ENCODE data around the gene ACVR1B. TPM values are rescaled to one million over a fixed set of nuclear protein-coding genes. Genes with fewer than 3 reads are reported as not detected.

The ACVR1B gene
- total RNA-seq, 1 experiment from 2014 or later, result 16.1 TPM

DNA sequence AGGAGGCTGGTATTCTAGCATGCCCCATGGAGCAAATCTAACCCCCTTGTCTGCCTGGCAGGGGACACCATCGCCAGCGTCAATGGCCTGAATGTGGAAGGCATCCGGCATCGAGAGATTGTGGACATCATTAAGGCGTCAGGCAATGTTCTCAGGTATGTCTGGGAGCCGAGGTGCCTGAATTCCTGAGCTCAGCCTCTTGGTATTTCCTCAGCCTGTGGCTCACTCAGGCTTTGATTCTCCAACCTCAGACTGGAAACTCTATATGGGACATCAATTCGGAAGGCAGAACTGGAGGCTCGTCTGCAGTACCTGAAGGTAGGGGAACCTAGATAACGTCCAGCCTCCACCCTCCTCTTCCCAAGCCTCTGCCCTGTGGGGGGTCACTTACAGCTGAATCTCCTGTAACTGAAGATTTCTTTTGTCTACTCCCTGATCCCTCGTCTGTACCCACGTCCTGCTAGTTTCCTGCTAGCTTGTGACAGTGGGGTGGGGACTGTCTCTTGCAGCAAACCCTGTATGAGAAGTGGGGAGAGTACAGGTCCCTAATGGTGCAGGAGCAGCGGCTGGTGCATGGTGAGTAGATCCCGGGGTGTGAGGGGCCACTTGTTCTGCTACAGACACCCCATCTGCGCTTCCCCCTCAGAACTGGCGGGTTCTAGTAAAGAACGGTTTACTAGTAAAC lies 62.3 kb downstream of the ACVR1B start:
- TF ChIP-seq CTCF (IDR thresholded peaks at IDR 0.05; ENCODE audit: unreplicated experiment), result no peak
- POLR2A ChIA-PET, result no interaction called here
- H3K4me3 Mint-ChIP-seq (ENCODE audit: unreplicated experiment), result no peak overlapping the region

GRCh38 chr12:52014567-52015530 lies 63.4 kb downstream of the ACVR1B start:
- Mint-ChIP-seq H3K27me3 (ENCODE audit: insufficient read depth, unreplicated experiment) (peaks cover 13% of the 10 kb centered on the region), H3K4me1 (ENCODE audit: insufficient read depth, unreplicated experiment) (no peaks in the 10 kb centered on the region), H3K27ac (ENCODE audit: low read depth, unreplicated experiment) (no peak overlapping the region), H3K9me3 (ENCODE audit: unreplicated experiment) (no peaks in the 10 kb centered on the region), H3K36me3 (ENCODE audit: insufficient read depth, unreplicated experiment) (no peaks in the 10 kb centered on the region), H3K4me3 (ENCODE audit: unreplicated experiment) (no peak overlapping the region)
- no peak for DNase-seq (ENCODE audit: unreplicated experiment)
- TF ChIP-seq CTCF (IDR thresholded peaks at IDR 0.05; ENCODE audit: unreplicated experiment), result no peak
- CTCF ChIA-PET, result interaction anchor here (0.5 to 8.2 kb wide), 6 partner anchors 10 to 92 kb away, joined by 3 to 48 read pairs (median 4); no protein-coding TSS in a partner anchor
- intact Hi-C loops (cut with micrococcal nuclease), result no loop called here
- POLR2A ChIA-PET, result no interaction called here
- no TSS peak for BruUV-seq (replicated peaks)

More for the DNA sequence above, 62.3 kb downstream of the ACVR1B start:
- no peak for DNase-seq (ENCODE audit: unreplicated experiment)
- Mint-ChIP-seq H3K9me3 (ENCODE audit: unreplicated experiment) (no peaks in the 10 kb centered on the region), H3K27me3 (ENCODE audit: insufficient read depth, unreplicated experiment) (peaks cover 11% of the 10 kb centered on the region), H3K4me1 (ENCODE audit: insufficient read depth, unreplicated experiment) (no peaks in the 10 kb centered on the region), H3K27ac (ENCODE audit: low read depth, unreplicated experiment) (no peak overlapping the region), H3K36me3 (ENCODE audit: insufficient read depth, unreplicated experiment) (no peaks in the 10 kb centered on the region)
- no TSS peak for BruUV-seq (replicated peaks)
- intact Hi-C loops (cut with micrococcal nuclease), result no loop called here
- CTCF ChIA-PET, result interaction anchor here (0.5 to 8.2 kb wide), 2 partner anchors 11 to 21 kb away, joined by 6 to 48 read pairs; no protein-coding TSS in a partner anchor

GRCh38 chr12:52015532-52016041 lies 64.1 kb downstream of the ACVR1B start:
- no peaks in the 10 kb centered on the region for H3K4me1 Mint-ChIP-seq (ENCODE audit: insufficient read depth, unreplicated experiment)
- no peak overlapping the region for H3K4me3 Mint-ChIP-seq (ENCODE audit: unreplicated experiment)
- no peak for DNase-seq (ENCODE audit: unreplicated experiment)
- intact Hi-C loops (cut with micrococcal nuclease), result no loop called here
- H3K9me3 Mint-ChIP-seq (ENCODE audit: unreplicated experiment), result no peaks in the 10 kb centered on the region
- BruUV-seq (replicated peaks), result no TSS peak
- no peak for TF ChIP-seq CTCF (IDR thresholded peaks at IDR 0.05; ENCODE audit: unreplicated experiment)
- POLR2A ChIA-PET, result no interaction called here
- no peaks in the 10 kb centered on the region for H3K36me3 Mint-ChIP-seq (ENCODE audit: insufficient read depth, unreplicated experiment)
- CTCF ChIA-PET, result interaction anchor here (0.6 to 8.2 kb wide), 5 partner anchors 9 to 93 kb away, joined by 3 to 48 read pairs (median 3); no protein-coding TSS in a partner anchor
- H3K27me3 Mint-ChIP-seq (ENCODE audit: insufficient read depth, unreplicated experiment), result peaks cover 21% of the 10 kb centered on the region
- no peak overlapping the region for H3K27ac Mint-ChIP-seq (ENCODE audit: low read depth, unreplicated experiment)

Data from MCF 10A (cell line).